Measurements from ENCODE around the gene ANKRD9. TPM values are rescaled to one million over a fixed set of nuclear protein-coding genes. Genes with fewer than 3 reads are reported as not detected.

The ANKRD9 gene
- total and polyA plus RNA-seq, 10 of the 15 experiments (the other 5 are each of a cell fraction or from before 2014, with no cell fraction given) = 0.03 to 3.6 (median 0.49) TPM

DNA sequence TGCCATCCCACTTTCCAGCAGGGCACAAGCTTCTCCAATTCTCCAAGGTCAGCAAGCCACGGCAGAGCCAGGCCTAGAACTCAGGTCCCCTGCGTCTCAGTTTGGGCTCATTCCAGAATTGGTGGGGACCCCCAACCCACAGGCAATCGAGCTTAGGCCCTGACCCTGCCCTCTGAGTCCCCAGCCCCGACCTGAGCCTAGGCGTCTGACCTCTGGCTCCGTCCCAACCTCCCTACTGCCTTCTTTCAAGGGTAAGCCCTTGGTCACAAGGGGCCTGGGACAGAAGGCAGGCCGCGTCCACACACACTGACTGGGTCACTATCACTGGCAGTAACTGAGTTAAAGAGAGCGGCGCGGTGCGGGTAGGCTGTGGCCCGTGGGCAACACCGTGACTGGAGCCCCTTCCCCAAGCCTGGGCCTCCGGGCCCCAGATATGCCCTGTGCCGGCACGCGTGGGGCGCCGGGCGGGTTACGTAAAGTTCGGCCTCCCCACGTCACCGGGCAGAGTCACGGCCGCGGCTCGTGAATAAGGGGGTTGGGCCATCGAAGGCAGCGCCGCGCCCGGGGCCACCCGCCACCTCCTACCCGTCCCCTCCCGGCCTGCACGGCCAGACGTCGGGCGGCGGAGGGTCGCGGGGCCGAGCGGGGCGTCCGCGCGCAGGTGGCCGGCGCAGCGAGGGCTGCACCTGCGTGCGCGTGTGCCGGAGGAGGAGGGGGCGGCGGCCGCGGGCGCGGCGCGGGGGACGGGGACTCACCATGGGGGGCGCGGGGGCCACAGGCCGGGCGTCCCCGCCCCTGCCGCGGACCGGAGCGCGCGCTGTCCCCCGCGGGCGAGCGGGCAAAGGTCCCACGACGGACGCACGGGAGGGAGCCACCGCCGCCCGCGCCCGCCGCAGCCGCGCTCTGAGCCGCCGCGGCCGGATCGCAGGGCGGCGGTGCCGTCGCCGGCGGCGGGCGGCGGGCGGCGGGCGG lies 516 bp downstream of the ANKRD9 start (continued):
- TF ChIP-seq, protein P1, sequence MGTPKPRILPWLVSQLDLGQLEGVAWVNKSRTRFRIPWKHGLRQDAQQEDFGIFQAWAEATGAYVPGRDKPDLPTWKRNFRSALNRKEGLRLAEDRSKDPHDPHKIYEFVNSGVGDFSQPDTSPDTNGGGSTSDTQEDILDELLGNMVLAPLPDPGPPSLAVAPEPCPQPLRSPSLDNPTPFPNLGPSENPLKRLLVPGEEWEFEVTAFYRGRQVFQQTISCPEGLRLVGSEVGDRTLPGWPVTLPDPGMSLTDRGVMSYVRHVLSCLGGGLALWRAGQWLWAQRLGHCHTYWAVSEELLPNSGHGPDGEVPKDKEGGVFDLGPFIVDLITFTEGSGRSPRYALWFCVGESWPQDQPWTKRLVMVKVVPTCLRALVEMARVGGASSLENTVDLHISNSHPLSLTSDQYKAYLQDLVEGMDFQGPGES (IDR thresholded peaks at IDR 0.05) = no peak
- TF ChIP-seq RFX5 (IDR thresholded peaks at IDR 0.05; ENCODE audit: low read depth, low read length) = no peak
- TF ChIP-seq CREB1 (IDR thresholded peaks at IDR 0.05; ENCODE audit: low read depth) = no peak
- TF ChIP-seq POLR2A (IDR thresholded peaks at IDR 0.05; ENCODE audit: low read depth, low read length) = no peak
- TF ChIP-seq EGR1 (IDR thresholded peaks at IDR 0.05; ENCODE audit: borderline replicate concordance in 1 of 2, low read depth in 2 of 2, low read length in 2 of 2) = no peak
- no peak for TF ChIP-seq MYC (IDR thresholded peaks at IDR 0.05; ENCODE audit: insufficient read depth, insufficient read length, insufficient replicate concordance, low read length, severe bottlenecking)
- TF ChIP-seq, protein P2, sequence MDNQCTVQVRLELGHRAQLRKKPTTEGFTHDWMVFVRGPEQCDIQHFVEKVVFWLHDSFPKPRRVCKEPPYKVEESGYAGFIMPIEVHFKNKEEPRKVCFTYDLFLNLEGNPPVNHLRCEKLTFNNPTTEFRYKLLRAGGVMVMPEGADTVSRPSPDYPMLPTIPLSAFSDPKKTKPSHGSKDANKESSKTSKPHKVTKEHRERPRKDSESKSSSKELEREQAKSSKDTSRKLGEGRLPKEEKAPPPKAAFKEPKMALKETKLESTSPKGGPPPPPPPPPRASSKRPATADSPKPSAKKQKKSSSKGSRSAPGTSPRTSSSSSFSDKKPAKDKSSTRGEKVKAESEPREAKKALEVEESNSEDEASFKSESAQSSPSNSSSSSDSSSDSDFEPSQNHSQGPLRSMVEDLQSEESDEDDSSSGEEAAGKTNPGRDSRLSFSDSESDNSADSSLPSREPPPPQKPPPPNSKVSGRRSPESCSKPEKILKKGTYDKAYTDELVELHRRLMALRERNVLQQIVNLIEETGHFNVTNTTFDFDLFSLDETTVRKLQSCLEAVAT (IDR thresholded peaks at IDR 0.05) = no peak
- TF ChIP-seq ZBED1 (IDR thresholded peaks at IDR 0.05; ENCODE audit: borderline replicate concordance) = no peak

- DNase-seq (ENCODE audit: low read depth, low spot score) (no peak), ATAC-seq (no peak), FAIRE-seq (no peak)
- Histone ChIP-seq H4K20me1 (ENCODE audit: control insufficient read depth, insufficient read depth) (no peaks in the 10 kb centered on the region), H3K4me3 (no peak overlapping the region), H3K79me2 (ENCODE audit: control insufficient read depth, insufficient read depth, low read length) (no peaks in the 10 kb centered on the region), H3K9ac (ENCODE audit: control insufficient read depth, insufficient read depth, low read length) (no peak overlapping the region), H3K4me2 (ENCODE audit: control insufficient read depth, insufficient read depth) (no peak overlapping the region), H3K4me1 (ENCODE audit: control insufficient read depth, insufficient read depth, low read length) (peaks cover 9% of the 10 kb centered on the region), H2AFZ (ENCODE audit: control insufficient read depth, low read depth, low read length) (no peak overlapping the region), H3K9me3 (replicated peaks; ENCODE audit: control insufficient read depth, insufficient read depth, low read length) (no peaks in the 10 kb centered on the region), H3K36me3 (ENCODE audit: control insufficient read depth in 2 of 2, insufficient read depth in 2 of 2, low read length in 1 of 2) (no peaks in the 10 kb centered on the region), H3K27ac (ENCODE audit: control insufficient read depth, insufficient read depth) (no peak overlapping the region), H3K27me3 (replicated peaks in 1 of 2; ENCODE audit: control insufficient read depth in 2 of 2, insufficient read depth in 2 of 2, low read length in 1 of 2) (no peaks in the 10 kb centered on the region)
- 89% methylated on average over 14 of the region's 14 CpGs for WGBS (ENCODE audit: insufficient coverage, insufficient replicate concordance, low lambda C conversion rate, missing lambda C conversion rate)
- ChIA-PET RAD21 (ENCODE audit: unreplicated experiment) (no interaction called here), SMC1A (ENCODE audit: uncharacterized antibody, unreplicated experiment) (no interaction called here), CTCF (interaction anchor here (0.6 to 1.0 kb wide), 3 partner anchors 73 to 411 kb away, joined by 3 read pairs; no protein-coding TSS in a partner anchor), POLR2A (no interaction called here)
- intact Hi-C loops (cut with micrococcal nuclease; ENCODE audit: unreplicated experiment) = no loop called here
- in situ Hi-C loops (cut with MboI) = no loop called here
- BruUV-seq (replicated peaks) = no TSS peak
- no peak for TF ChIP-seq SIX5 (IDR thresholded peaks at IDR 0.05; ENCODE audit: low read depth, low read length, severe bottlenecking)
- TF ChIP-seq RELA (IDR thresholded peaks at IDR 0.05; ENCODE audit: borderline replicate concordance, partially characterized antibody) = no peak
- TF ChIP-seq TCF7 (IDR thresholded peaks at IDR 0.05; ENCODE audit: borderline replicate concordance) = no peak
- TF ChIP-seq, protein P3, sequence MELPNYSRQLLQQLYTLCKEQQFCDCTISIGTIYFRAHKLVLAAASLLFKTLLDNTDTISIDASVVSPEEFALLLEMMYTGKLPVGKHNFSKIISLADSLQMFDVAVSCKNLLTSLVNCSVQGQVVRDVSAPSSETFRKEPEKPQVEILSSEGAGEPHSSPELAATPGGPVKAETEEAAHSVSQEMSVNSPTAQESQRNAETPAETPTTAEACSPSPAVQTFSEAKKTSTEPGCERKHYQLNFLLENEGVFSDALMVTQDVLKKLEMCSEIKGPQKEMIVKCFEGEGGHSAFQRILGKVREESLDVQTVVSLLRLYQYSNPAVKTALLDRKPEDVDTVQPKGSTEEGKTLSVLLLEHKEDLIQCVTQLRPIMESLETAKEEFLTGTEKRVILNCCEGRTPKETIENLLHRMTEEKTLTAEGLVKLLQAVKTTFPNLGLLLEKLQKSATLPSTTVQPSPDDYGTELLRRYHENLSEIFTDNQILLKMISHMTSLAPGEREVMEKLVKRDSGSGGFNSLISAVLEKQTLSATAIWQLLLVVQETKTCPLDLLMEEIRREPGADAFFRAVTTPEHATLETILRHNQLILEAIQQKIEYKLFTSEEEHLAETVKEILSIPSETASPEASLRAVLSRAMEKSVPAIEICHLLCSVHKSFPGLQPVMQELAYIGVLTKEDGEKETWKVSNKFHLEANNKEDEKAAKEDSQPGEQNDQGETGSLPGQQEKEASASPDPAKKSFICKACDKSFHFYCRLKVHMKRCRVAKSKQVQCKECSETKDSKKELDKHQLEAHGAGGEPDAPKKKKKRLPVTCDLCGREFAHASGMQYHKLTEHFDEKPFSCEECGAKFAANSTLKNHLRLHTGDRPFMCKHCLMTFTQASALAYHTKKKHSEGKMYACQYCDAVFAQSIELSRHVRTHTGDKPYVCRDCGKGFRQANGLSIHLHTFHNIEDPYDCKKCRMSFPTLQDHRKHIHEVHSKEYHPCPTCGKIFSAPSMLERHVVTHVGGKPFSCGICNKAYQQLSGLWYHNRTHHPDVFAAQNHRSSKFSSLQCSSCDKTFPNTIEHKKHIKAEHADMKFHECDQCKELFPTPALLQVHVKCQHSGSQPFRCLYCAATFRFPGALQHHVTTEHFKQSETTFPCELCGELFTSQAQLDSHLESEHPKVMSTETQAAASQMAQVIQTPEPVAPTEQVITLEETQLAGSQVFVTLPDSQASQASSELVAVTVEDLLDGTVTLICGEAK (IDR thresholded peaks at IDR 0.05; ENCODE audit: borderline replicate concordance) = no peak
- TF ChIP-seq MEF2A (IDR thresholded peaks at IDR 0.05; ENCODE audit: insufficient read depth, low read depth, low read length) = no peak
- no peak for TF ChIP-seq JUNB (IDR thresholded peaks at IDR 0.05)
- no peak for TF ChIP-seq HCFC1 (IDR thresholded peaks at IDR 0.05; ENCODE audit: low read length)
- no peak for TF ChIP-seq MEF2B (IDR thresholded peaks at IDR 0.05; ENCODE audit: partially characterized antibody, poor library complexity, severe bottlenecking)
Observed at GRCh38 chr14:102508410-102508773, 1.2 kb downstream of the ANKRD9 start.

Data from GM12878 (cell line).